HepG2 (cell line): ENCODE measurements around the gene ELL. TPM values are rescaled to one million over a fixed set of nuclear protein-coding genes. Genes with fewer than 3 reads are reported as not detected.

ENCODE experiments used
- NFAT5 ChIP-seq: sonication (generic); formaldehyde crosslinking; IDR thresholded peaks from 2 replicates; pipeline ENCODE4 v1.4.0; 2020; ENCODE audit warnings: missing genetic modification reagents
- SMC3 ChIP-seq: IDR thresholded peaks from 2 replicates; pipeline ENCODE4 v1.6.1; 2011; ENCODE audit warnings: low read length, improper control_type of control experiment
- ZBTB39 ChIP-seq: sonication (generic); formaldehyde crosslinking; IDR thresholded peaks from 2 replicates; pipeline ENCODE4 v1.5.0; 2020; ENCODE audit warnings: missing genetic modification reagents
- ZNF205 ChIP-seq: IDR thresholded peaks from 2 replicates; pipeline ENCODE4 v1.6.1; 2018; ENCODE audit warnings: missing biosample characterization, missing genetic modification reagents
- polyA plus RNA-seq, 8 experiments: library from polyadenylated mRNA; depleted of rRNA in 3 of 8; stranded (reverse) in 7 of 8; unstranded in 1 of 8; fragments of >200 nt; fragmentation: Illumina TruSeq in 4 of 8; extraction: Trizol in 4 of 8; gene quantifications; 2 replicates each; pipeline versions ENCODE4 v1.2.1 to v1.2.3, GENCODE V29; 2011 to 2016; ENCODE audit warnings: low read depth in 4 of 8, missing spikeins in 1 of 8, mixed read lengths in 1 of 8; ENCODE audit not compliant: insufficient read depth in 1 of 8
- total RNA-seq, 5 experiments: library from RNA; depleted of rRNA; stranded (reverse); fragments of >200 nt; fragmentation: Illumina TruSeq; extraction: Trizol; gene quantifications; 2 replicates each; pipeline ENCODE4 v1.2.3, GENCODE V29; 2016; ENCODE audit warnings: low read depth in 1 of 5
- TF ChIP-seq, protein P1 (sequence below): IDR thresholded peaks from 2 replicates; pipeline ENCODE4 v1.6.1; 2012; ENCODE audit warnings: low read depth, low read length, improper control_type of control experiment

The ELL gene
- total and polyA plus RNA-seq, 2 of the 13 experiments (the other 11 are each of a cell fraction or from before 2014, with no cell fraction given) = 3.7 to 5.4 TPM

GRCh38 chr19:18478545-18479311 is 43.1 kb downstream of the ELL start (continued):
- TF ChIP-seq ZBTB39 (0 out of 2 replicates have a peak, but pooled peaks have one; percentile 34), SMC3 (peak; percentile 11; the same call in 1 of the 2 replicates), ZNF205 (CRISPR knock-in tag) (peak; percentile 83), NFAT5 (no peak)
- TF ChIP-seq, protein P1, sequence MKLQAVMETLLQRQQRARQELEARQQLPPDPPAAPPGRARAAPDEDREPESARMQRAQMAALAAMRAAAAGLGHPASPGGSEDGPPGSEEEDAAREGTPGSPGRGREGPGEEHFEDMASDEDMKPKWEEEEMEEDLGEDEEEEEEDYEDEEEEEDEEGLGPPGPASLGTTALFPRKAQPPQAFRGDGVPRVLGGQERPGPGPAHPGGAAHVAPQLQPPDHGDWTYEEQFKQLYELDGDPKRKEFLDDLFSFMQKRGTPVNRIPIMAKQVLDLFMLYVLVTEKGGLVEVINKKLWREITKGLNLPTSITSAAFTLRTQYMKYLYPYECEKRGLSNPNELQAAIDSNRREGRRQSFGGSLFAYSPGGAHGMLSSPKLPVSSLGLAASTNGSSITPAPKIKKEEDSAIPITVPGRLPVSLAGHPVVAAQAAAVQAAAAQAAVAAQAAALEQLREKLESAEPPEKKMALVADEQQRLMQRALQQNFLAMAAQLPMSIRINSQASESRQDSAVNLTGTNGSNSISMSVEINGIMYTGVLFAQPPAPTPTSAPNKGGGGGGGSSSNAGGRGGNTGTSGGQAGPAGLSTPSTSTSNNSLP = no peak
